MCF 10A (cell line): Measurements from ENCODE around the gene RBL1. TPM values are rescaled to one million over a fixed set of nuclear protein-coding genes. Genes with fewer than 3 reads are reported as not detected.
"Not testable (repeated sequence)": the region's sequence is repeated elsewhere in the genome, so short reads cannot be mapped to it uniquely, and the experiment has no call there.

Experiments used
- BruUV-seq: library from RNA; stranded (reverse); fragments of 400-500 nt; replicated peaks from 2 replicates; lab custom pipeline; 2021; lab: Mats Ljungman, UMichigan
- CTCF ChIA-PET: fragments of 300-600 bp; sonication (Branson Sonifier 250); formaldehyde crosslinking; extraction: SDS; loops from one replicate; lab custom pipeline; 2021; ENCODE audit warnings: antibody characterized with exemption, inconsistent platforms; lab: Yijun Ruan, JAX
- POLR2A ChIA-PET: fragments of 300-600, 350-650 bp; sonication (Branson Sonifier 250); formaldehyde crosslinking; extraction: SDS; loops from one replicate; lab custom pipeline; 2020; ENCODE audit warnings: antibody characterized with exemption, inconsistent platforms; lab: Yijun Ruan, JAX
- DNase-seq: peaks from one replicate; pipeline ENCODE4 v3.0.0-alpha.2; 2018; ENCODE audit not compliant: unreplicated experiment
- H3K27ac Mint-ChIP-seq: one replicate; pipeline ENCODE4 v1.8.0; 2022; ENCODE audit warnings: mild to moderate bottlenecking, low read depth, mixed read lengths; ENCODE audit not compliant: unreplicated experiment
- H3K27me3 Mint-ChIP-seq: one replicate; pipeline ENCODE4 v1.8.0; 2022; ENCODE audit warnings: mixed read lengths; ENCODE audit not compliant: insufficient read depth, unreplicated experiment
- H3K36me3 Mint-ChIP-seq: one replicate; pipeline ENCODE4 v1.8.0; 2022; ENCODE audit warnings: mild to moderate bottlenecking, moderate library complexity, mixed read lengths; ENCODE audit not compliant: insufficient read depth, unreplicated experiment
- H3K4me1 Mint-ChIP-seq: one replicate; pipeline ENCODE4 v1.8.0; 2022; ENCODE audit warnings: mixed read lengths; ENCODE audit not compliant: insufficient read depth, unreplicated experiment
- H3K4me3 Mint-ChIP-seq: one replicate; pipeline ENCODE4 v1.8.0; 2022; ENCODE audit warnings: mild to moderate bottlenecking, moderate library complexity, mixed read lengths; ENCODE audit not compliant: unreplicated experiment
- H3K9me3 Mint-ChIP-seq: one replicate; pipeline ENCODE4 v1.8.0; 2022; ENCODE audit warnings: mixed read lengths; ENCODE audit not compliant: unreplicated experiment
- CTCF ChIP-seq: fragments of 200-600 bp; IDR thresholded peaks from one replicate; pipeline ENCODE4 v1.8.0; 2022; ENCODE audit warnings: antibody characterized with exemption, mild to moderate bottlenecking; ENCODE audit not compliant: unreplicated experiment
- intact Hi-C: fragments of 100-400 bp; cut with micrococcal nuclease; formaldehyde crosslinking; loops from 2 replicates; pipeline ENCODE4 v1.14.1; 2022
- total RNA-seq: library from RNA; stranded (reverse); gene quantifications from 2 replicates; pipeline ENCODE4 v1.2.3, GENCODE V29; 2022

RBL1 gene
- total RNA-seq, 1 experiment from 2014 or later: 9.2 TPM

GRCh38 chr20:37055276-37055675 lies 40.5 kb downstream of the RBL1 start:
- peaks cover 57% of the 10 kb centered on the region for H3K36me3 Mint-ChIP-seq
- ChIA-PET CTCF (no interaction called here), POLR2A (no interaction called here)
- no TSS peak for BruUV-seq
- DNase-seq: no peak
- TF ChIP-seq CTCF: no peak
- H3K4me3 Mint-ChIP-seq: no peak overlapping the region
- H3K4me1 Mint-ChIP-seq: no peaks in the 10 kb centered on the region
- no peaks in the 10 kb centered on the region for H3K27me3 Mint-ChIP-seq
- no peaks in the 10 kb centered on the region for H3K9me3 Mint-ChIP-seq
- intact Hi-C loops: no loop called here
- H3K27ac Mint-ChIP-seq: no peak overlapping the region

- H3K36me3 Mint-ChIP-seq: peaks cover 56% of the 10 kb centered on the region
- no TSS peak for BruUV-seq
- H3K4me3 Mint-ChIP-seq: no peak overlapping the region
- H3K27me3 Mint-ChIP-seq: no peaks in the 10 kb centered on the region
- TF ChIP-seq CTCF: no peak
- POLR2A ChIA-PET: interaction anchor here (0.7 to 1.6 kb wide), 4 partner anchors 8 to 828 kb away, joined by 3 to 7 read pairs (median 4); no protein-coding TSS in a partner anchor
- no peak for DNase-seq
- H3K27ac Mint-ChIP-seq: no peak overlapping the region
- intact Hi-C loops: no loop called here
- no peaks in the 10 kb centered on the region for H3K9me3 Mint-ChIP-seq
- CTCF ChIA-PET: interaction anchor here (0.6 kb wide), 2 partner anchors 369 to 1079 kb away, joined by 3 read pairs; no protein-coding TSS in a partner anchor
- no peaks in the 10 kb centered on the region for H3K4me1 Mint-ChIP-seq
These were observed 42.4 kb downstream of the RBL1 start for GRCh38 chr20:37053230-37053950.

- CTCF ChIA-PET: interaction anchor here (0.6 to 0.7 kb wide), 3 partner anchors 152 to 1291 kb away, joined by 3 read pairs; no protein-coding TSS in a partner anchor
These were observed 52.5 kb downstream of the RBL1 start for GRCh38 chr20:37042986-37043972.

GRCh38 chr20:37039366-37039765 lies 56.4 kb downstream of the RBL1 start:
- peaks cover 58% of the 10 kb centered on the region for H3K36me3 Mint-ChIP-seq

More at GRCh38 chr20:37042986-37043972, 52.5 kb downstream of the RBL1 start:
- POLR2A ChIA-PET: no interaction called here
- Mint-ChIP-seq H3K27ac (no peak overlapping the region), H3K9me3 (no peaks in the 10 kb centered on the region), H3K4me1 (no peaks in the 10 kb centered on the region), H3K4me3 (no peak overlapping the region), H3K27me3 (no peaks in the 10 kb centered on the region), H3K36me3 (peaks cover 58% of the 10 kb centered on the region)
- DNase-seq: no peak
- no peak for TF ChIP-seq CTCF
- no TSS peak for BruUV-seq
- intact Hi-C loops: no loop called here

More at GRCh38 chr20:37039366-37039765, 56.4 kb downstream of the RBL1 start:
- BruUV-seq, H3K27ac Mint-ChIP-seq, intact Hi-C loops, H3K4me1 Mint-ChIP-seq, H3K27me3 Mint-ChIP-seq, DNase-seq, H3K4me3 Mint-ChIP-seq, H3K9me3 Mint-ChIP-seq, CTCF ChIA-PET: not testable (repeated sequence)
- POLR2A ChIA-PET: interaction anchor here (0.9 kb wide), 1 partner anchor 14 kb away, joined by 3 read pairs; no protein-coding TSS in a partner anchor
